SK-N-SH (cell line): Measurements from ENCODE around the gene R3HDM2. TPM values are rescaled to one million over a fixed set of nuclear protein-coding genes. Genes with fewer than 3 reads are reported as not detected.
"Not testable (repeated sequence)": the region's sequence is repeated elsewhere in the genome, so short reads cannot be mapped to it uniquely, and the experiment has no call there.

Experiments
- CTCF ChIA-PET: fragments of 300-600, 350-600 bp; formaldehyde crosslinking; extraction: SDS; loops from one replicate; lab custom pipeline; 2021; lab: Yijun Ruan, JAX
- POLR2A ChIA-PET: fragments of 350-600 bp; sonication (Branson Sonifier 250); formaldehyde crosslinking; extraction: SDS; loops from one replicate; lab custom pipeline; 2020; ENCODE audit warnings: antibody characterized with exemption, inconsistent platforms; lab: Yijun Ruan, JAX
- DNase-seq: peaks from one replicate; pipeline ENCODE4 v3.0.0; 2012
- H2AFZ ChIP-seq: fragments of 200-600 bp; sonication (generic); 2 replicates; pipeline ENCODE4 v1.8.1; 2016; ENCODE audit warnings: antibody characterized with exemption, mild to moderate bottlenecking, low read depth
- H3F3A ChIP-seq: fragments of 200-600 bp; sonication (generic); replicated peaks from 2 replicates; pipeline ENCODE3; 2016; ENCODE audit warnings: antibody characterized with exemption, mild to moderate bottlenecking; ENCODE audit not compliant: insufficient read depth
- H3K27ac ChIP-seq, 2 experiments: fragments of 200-500 bp in 1 of 2; fragments of 200-600 bp in 1 of 2; sonication (Bioruptor generic) in 1 of 2; sonication (generic), shearing (Covaris generic) in 1 of 2; 2 replicates each; pipeline versions ENCODE4 v1.5.1 to v1.6.1; 2014 to 2016; ENCODE audit warnings: low read depth in 2 of 2, inconsistent platforms in 1 of 2, low read length in 1 of 2, mild to moderate bottlenecking in 1 of 2, mixed read lengths in 1 of 2
- H3K27me3 ChIP-seq: fragments of 200-600 bp; sonication (generic), shearing (Covaris generic); 2 replicates; pipeline ENCODE4 v1.6.1; 2016; ENCODE audit warnings: mixed run types; ENCODE audit not compliant: insufficient read depth
- H3K36me3 ChIP-seq, 2 experiments: fragments of 200-500 bp in 1 of 2; fragments of 200-600 bp in 1 of 2; sonication (Bioruptor generic) in 1 of 2; sonication (generic) in 1 of 2; replicated peaks in 1 of 2; 2 replicates each; pipeline versions ENCODE3 to v1.5.1; 2014 to 2016; ENCODE audit warnings: low read length in 1 of 2, mild to moderate bottlenecking in 1 of 2; ENCODE audit not compliant: insufficient read depth in 2 of 2, control insufficient read depth in 1 of 2
- H3K4me1 ChIP-seq, 2 experiments: fragments of 200-500 bp in 1 of 2; fragments of 200-600 bp in 1 of 2; sonication (Bioruptor generic) in 1 of 2; sonication (generic), shearing (Covaris generic) in 1 of 2; 2 replicates each; pipeline versions ENCODE4 v1.5.1 to v1.6.1; 2014 to 2016; ENCODE audit warnings: low read depth in 1 of 2, low read length in 1 of 2, mixed run types in 1 of 2; ENCODE audit not compliant: insufficient read depth in 2 of 2, control insufficient read depth in 1 of 2
- H3K4me2 ChIP-seq: fragments of 200-600 bp; sonication (generic), shearing (Covaris generic); 2 replicates; pipeline ENCODE4 v1.6.1; 2017; ENCODE audit warnings: mixed run types
- H3K4me3 ChIP-seq, 2 experiments: fragments of 200-500 bp in 1 of 2; fragments of 200-600 bp in 1 of 2; sonication (Bioruptor generic) in 1 of 2; sonication (generic), shearing (Covaris generic) in 1 of 2; 2 replicates each; pipeline versions ENCODE4 v1.5.1 to v1.8.1; 2014 to 2016; ENCODE audit warnings: low read depth in 2 of 2, inconsistent platforms in 1 of 2, low read length in 1 of 2, mild to moderate bottlenecking in 1 of 2, mixed read lengths in 1 of 2, moderate library complexity in 1 of 2
- H3K79me2 ChIP-seq: fragments of 200-600 bp; sonication (generic); 2 replicates; pipeline ENCODE4 v1.8.1; 2017; ENCODE audit warnings: mild to moderate bottlenecking; ENCODE audit not compliant: insufficient read depth
- H3K9ac ChIP-seq: fragments of 200-600 bp; sonication (generic); 2 replicates; pipeline ENCODE4 v1.6.1; 2017; ENCODE audit warnings: mixed run types
- H3K9me2 ChIP-seq: fragments of 200-600 bp; sonication (generic); 2 replicates; pipeline ENCODE4 v1.6.1; 2017; ENCODE audit warnings: mixed run types
- H3K9me3 ChIP-seq: fragments of 200-600 bp; sonication (generic); 2 replicates; pipeline ENCODE4 v1.6.1; 2017; ENCODE audit warnings: mixed run types, mild to moderate bottlenecking, moderate library complexity
- H4K20me1 ChIP-seq: fragments of 200-600 bp; sonication (generic); 2 replicates; pipeline ENCODE4 v1.6.1; 2017; ENCODE audit warnings: mild to moderate bottlenecking, mixed run types; ENCODE audit not compliant: insufficient read depth
- EZH2phosphoT487 ChIP-seq: fragments of 200-600 bp; sonication (generic); IDR thresholded peaks from 2 replicates; pipeline ENCODE4 v1.6.1; 2017; ENCODE audit warnings: low read depth, mixed run types, mild to moderate bottlenecking, antibody characterized with exemption, moderate library complexity, borderline replicate concordance
- FOXJ3 ChIP-seq: sonication (generic); formaldehyde crosslinking; IDR thresholded peaks from 2 replicates; pipeline ENCODE4 v1.5.1; 2020; ENCODE audit warnings: mild to moderate bottlenecking, missing genetic modification reagents
- GABPA ChIP-seq: IDR thresholded peaks from 2 replicates; pipeline ENCODE4 v1.4.0; 2012; ENCODE audit warnings: low read depth, mild to moderate bottlenecking
- MEF2A ChIP-seq: IDR thresholded peaks from 2 replicates; pipeline ENCODE4 v1.4.0; 2012; ENCODE audit warnings: low read depth, borderline replicate concordance
- RXRA ChIP-seq: IDR thresholded peaks from 2 replicates; pipeline ENCODE4 v1.4.0; 2012; ENCODE audit warnings: low read depth, mild to moderate bottlenecking, borderline replicate concordance
- SMC3 ChIP-seq: IDR thresholded peaks from 2 replicates; pipeline ENCODE4 v1.6.1; 2012; ENCODE audit warnings: low read depth, low read length, improper control_type of control experiment
- TAF1 ChIP-seq: IDR thresholded peaks from 2 replicates; pipeline ENCODE4 v1.6.1; 2012; ENCODE audit warnings: low read depth, mild to moderate bottlenecking, low read length, moderate library complexity, borderline replicate concordance
- TEAD4 ChIP-seq: IDR thresholded peaks from 2 replicates; pipeline ENCODE4 v1.4.0; 2012; ENCODE audit warnings: mild to moderate bottlenecking, borderline replicate concordance; ENCODE audit not compliant: insufficient read depth
- WGBS: methylation state at CpG from one replicate; pipeline ENCODE4 v1.1.6; 2017; ENCODE audit warnings: low lambda C conversion rate; 5-methylcytosine and 5-hydroxymethylcytosine counted together
- polyA plus RNA-seq, 3 experiments: library from polyadenylated mRNA; depleted of rRNA; stranded (reverse); fragments of >200 nt; gene quantifications; 2 replicates each; pipeline ENCODE4 v1.2.3, GENCODE V29; 2012
- TF ChIP-seq, protein P1 (sequence below): IDR thresholded peaks from 2 replicates; pipeline ENCODE4 v1.4.0; 2012; ENCODE audit warnings: low read depth, borderline replicate concordance
- TF ChIP-seq, protein P2 (sequence below): IDR thresholded peaks from 2 replicates; pipeline ENCODE4; 2012

R3HDM2 gene
- polyA plus RNA-seq, 1 of the 3 experiments (the other 2 are of a cell fraction): 23.1 TPM

DNA sequence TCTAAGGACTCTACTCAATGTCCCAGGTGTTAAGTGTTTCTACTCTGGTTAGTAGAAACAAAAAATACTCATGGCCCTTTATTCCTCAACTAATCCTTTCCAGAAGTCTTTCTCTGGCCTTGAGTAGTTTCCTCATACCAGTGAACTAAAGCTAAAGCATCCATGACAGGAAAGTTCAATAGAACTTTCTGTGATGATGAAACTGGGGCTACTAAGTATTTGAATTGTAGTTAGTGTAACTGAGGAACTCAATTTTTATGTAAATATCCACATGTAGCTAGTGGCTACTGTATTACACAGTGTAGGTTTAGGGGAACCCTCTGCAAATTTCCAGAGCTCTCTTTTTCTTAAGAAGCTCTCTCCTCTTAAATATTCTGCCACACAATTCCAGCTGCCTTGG lies 63.7 kb downstream of the R3HDM2 start:
- TF ChIP-seq TEAD4 (no peak), FOXJ3 (CRISPR knock-in tag) (no peak)
- TF ChIP-seq, protein P1, sequence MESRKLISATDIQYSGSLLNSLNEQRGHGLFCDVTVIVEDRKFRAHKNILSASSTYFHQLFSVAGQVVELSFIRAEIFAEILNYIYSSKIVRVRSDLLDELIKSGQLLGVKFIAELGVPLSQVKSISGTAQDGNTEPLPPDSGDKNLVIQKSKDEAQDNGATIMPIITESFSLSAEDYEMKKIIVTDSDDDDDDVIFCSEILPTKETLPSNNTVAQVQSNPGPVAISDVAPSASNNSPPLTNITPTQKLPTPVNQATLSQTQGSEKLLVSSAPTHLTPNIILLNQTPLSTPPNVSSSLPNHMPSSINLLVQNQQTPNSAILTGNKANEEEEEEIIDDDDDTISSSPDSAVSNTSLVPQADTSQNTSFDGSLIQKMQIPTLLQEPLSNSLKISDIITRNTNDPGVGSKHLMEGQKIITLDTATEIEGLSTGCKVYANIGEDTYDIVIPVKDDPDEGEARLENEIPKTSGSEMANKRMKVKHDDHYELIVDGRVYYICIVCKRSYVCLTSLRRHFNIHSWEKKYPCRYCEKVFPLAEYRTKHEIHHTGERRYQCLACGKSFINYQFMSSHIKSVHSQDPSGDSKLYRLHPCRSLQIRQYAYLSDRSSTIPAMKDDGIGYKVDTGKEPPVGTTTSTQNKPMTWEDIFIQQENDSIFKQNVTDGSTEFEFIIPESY: no peak
- POLR2A ChIA-PET: no interaction called here
- Histone ChIP-seq H3K4me1 (no peaks in the 10 kb centered on the region), H3F3A (peaks cover 5% of the 10 kb centered on the region), H3K9me3 (no peaks in the 10 kb centered on the region), H3K36me3 (peaks cover 0 to 17% of the 10 kb centered on the region in 2 experiments), H3K9me2 (no peaks in the 10 kb centered on the region), H3K9ac (no peak overlapping the region), H3K27me3 (no peaks in the 10 kb centered on the region), H3K79me2 (0 out of 2 replicates have a peak, but pooled peaks cover 3% of the 10 kb centered on the region), H2AFZ (no peak overlapping the region), H4K20me1 (no peaks in the 10 kb centered on the region), H3K27ac (no peak overlapping the region), H3K4me2 (no peak overlapping the region), H3K4me3 (no peak overlapping the region)
- no peak for DNase-seq
- CTCF ChIA-PET: interaction anchor here (0.8 to 1.2 kb wide), 4 partner anchors 86 to 126 kb away, joined by 3 to 5 read pairs (median 4); no protein-coding TSS in a partner anchor

DNA sequence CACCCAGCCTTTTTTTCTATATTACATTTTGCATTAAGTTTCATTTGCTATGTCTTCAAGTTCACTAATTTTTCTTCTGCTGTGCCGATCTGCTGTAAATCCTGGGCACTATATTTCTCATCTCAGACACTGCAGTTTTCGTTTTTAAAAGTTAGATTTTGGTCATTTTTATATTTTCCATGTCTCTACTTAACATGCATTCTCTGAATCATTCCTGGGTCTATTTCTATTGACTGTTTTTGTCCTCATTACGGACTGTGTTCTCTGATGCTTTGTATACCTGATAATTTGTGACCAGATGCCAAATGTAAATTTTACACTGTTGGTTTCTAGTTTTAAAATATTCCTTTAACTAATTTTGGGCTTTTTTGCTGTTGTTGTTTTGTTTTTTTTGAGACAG lies 64.5 kb downstream of the R3HDM2 start:
- Histone ChIP-seq H3K9me2 (no peaks in the 10 kb centered on the region), H2AFZ (no peak overlapping the region), H4K20me1 (no peaks in the 10 kb centered on the region)
- 96% methylated on average over 3 of the region's 3 CpGs for WGBS
- no peak for TF ChIP-seq TAF1
- no peak for TF ChIP-seq SMC3
- no peak for TF ChIP-seq EZH2phosphoT487
- TF ChIP-seq TEAD4: no peak
- no peak for TF ChIP-seq GABPA
- TF ChIP-seq, protein P2, sequence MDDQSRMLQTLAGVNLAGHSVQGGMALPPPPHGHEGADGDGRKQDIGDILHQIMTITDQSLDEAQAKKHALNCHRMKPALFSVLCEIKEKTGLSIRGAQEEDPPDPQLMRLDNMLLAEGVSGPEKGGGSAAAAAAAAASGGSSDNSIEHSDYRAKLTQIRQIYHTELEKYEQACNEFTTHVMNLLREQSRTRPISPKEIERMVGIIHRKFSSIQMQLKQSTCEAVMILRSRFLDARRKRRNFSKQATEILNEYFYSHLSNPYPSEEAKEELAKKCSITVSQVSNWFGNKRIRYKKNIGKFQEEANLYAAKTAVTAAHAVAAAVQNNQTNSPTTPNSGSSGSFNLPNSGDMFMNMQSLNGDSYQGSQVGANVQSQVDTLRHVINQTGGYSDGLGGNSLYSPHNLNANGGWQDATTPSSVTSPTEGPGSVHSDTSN: no peak
- TF ChIP-seq RXRA: no peak
- no peak for TF ChIP-seq MEF2A
- TF ChIP-seq, all 33 proteins: peak for 0
- Histone ChIP-seq H3K4me1 (no peaks in the 10 kb centered on the region), H3F3A (peaks cover 5% of the 10 kb centered on the region), H3K4me3 (no peak overlapping the region), H3K4me2 (no peak overlapping the region), H3K79me2 (0 out of 2 replicates have a peak, but pooled peaks cover 3% of the 10 kb centered on the region), H3K27ac (no peak overlapping the region), H3K36me3 (peaks cover 0 to 17% of the 10 kb centered on the region in 2 experiments), H3K27me3 (no peaks in the 10 kb centered on the region), H3K9me3 (no peaks in the 10 kb centered on the region), H3K9ac (no peak overlapping the region)
- DNase-seq: no peak
- ChIA-PET POLR2A (no interaction called here), CTCF (interaction anchor here (1.2 kb wide), 1 partner anchor 86 kb away, joined by 4 read pairs; no protein-coding TSS in a partner anchor)

DNA sequence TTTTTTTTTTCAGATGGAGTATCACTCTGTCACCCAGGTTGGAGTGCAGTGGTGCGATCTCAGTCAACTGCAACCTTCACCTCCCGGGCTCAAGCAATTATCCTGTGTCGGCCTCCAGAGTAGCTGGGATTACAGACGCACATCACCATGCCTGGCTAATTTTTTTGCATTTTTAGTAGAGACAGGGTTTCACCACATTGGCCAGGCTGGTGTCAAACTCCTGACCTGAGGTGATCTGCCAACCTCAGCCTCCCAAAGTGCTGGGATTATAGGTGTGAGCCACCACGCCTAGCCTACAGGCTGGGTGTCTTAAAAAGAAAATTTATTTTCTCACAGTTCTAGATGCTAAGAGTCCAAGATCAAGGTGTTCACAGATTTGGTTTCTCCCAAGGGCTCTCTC lies 66.7 kb downstream of the R3HDM2 start:
- H3K9ac ChIP-seq, H3K27ac ChIP-seq, H2AFZ ChIP-seq, H3K27me3 ChIP-seq, H3F3A ChIP-seq, POLR2A ChIA-PET, H3K9me2 ChIP-seq, H3K4me2 ChIP-seq, H4K20me1 ChIP-seq, DNase-seq, H3K4me1 ChIP-seq, H3K79me2 ChIP-seq, H3K9me3 ChIP-seq, H3K4me3 ChIP-seq: not testable (repeated sequence)
- peaks cover 0 to 11% of the 10 kb centered on the region in 2 experiments for H3K36me3 ChIP-seq
- 99% methylated on average over 5 of the region's 5 CpGs for WGBS
- CTCF ChIA-PET: interaction anchor here (1.5 kb wide), 1 partner anchor 88 kb away, joined by 3 read pairs; no protein-coding TSS in a partner anchor
